ENCODE measurements around the gene ERGIC1.
A peak's percentile ranks its signal among the peaks of the same experiment; 100 is the strongest.
"Not testable (repeated sequence)": the region's sequence is repeated elsewhere in the genome, so short reads cannot be mapped to it uniquely, and the experiment has no call there.

Gene ERGIC1, protein sequence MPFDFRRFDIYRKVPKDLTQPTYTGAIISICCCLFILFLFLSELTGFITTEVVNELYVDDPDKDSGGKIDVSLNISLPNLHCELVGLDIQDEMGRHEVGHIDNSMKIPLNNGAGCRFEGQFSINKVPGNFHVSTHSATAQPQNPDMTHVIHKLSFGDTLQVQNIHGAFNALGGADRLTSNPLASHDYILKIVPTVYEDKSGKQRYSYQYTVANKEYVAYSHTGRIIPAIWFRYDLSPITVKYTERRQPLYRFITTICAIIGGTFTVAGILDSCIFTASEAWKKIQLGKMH

DNA sequence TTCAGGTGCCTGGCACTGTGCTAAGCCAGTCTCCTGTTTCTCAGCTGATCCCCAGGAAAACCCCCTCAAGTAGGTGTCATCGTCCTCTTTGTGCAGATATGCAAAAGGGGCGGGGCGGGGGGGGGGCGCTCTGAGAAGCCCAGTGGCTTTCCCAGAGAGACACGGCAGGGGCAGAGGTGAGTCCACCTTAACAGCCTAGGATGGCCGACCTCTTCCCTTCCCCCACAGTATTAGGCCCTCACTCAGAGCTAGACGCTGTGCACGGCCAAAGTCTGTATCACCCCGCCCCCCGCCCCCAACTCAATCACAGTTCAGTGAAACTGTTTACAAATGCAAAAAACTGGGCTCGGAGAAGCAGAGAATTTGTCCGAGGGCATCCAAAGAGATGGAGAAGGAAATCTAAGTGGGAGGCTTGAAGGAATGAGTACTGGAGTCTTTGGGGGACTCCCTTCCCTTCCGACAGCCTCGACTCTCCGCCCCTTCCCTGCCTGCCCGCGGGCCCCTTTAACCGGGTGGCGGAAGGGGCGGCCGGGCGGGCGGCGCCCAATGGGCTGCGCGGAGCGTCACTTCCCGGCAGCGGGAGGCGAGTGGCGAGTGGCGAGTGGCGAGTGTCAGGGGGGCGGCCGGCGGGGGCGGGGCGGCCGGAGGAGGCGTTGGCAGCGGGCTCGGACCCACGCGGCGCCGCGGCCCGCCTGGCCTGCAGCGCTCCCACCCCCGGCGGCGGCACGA is at the start of gene ERGIC1:
ERGIC1 (plus strand) TSS at position 566 of the 729 bp plus-strand sequence; CDS start at position 729, 163 bp downstream.
- H3K27me3 ChIP-seq = no peaks in the 10 kb centered on the region
- H3K27ac ChIP-seq = peak within 1 kb of the TSS; percentile 93
- peak within 1 kb of the TSS; percentile 99 for H3K4me2 ChIP-seq
- H3K4me1 ChIP-seq = peaks cover 77% of the 10 kb centered on the region
- no peaks in the 10 kb centered on the region for H4K20me1 ChIP-seq
- no peaks in the 10 kb centered on the region for H3K9me3 ChIP-seq
- H3K4me3 ChIP-seq = peak within 1 kb of the TSS; percentile 83
- H3K36me3 ChIP-seq = peaks cover 17% of the 10 kb centered on the region
- H3K9ac ChIP-seq = peak within 1 kb of the TSS; percentile 94
- TF ChIP-seq Cebpa-rat (IDR thresholded peaks at IDR 0.05) = no peak

DNA sequence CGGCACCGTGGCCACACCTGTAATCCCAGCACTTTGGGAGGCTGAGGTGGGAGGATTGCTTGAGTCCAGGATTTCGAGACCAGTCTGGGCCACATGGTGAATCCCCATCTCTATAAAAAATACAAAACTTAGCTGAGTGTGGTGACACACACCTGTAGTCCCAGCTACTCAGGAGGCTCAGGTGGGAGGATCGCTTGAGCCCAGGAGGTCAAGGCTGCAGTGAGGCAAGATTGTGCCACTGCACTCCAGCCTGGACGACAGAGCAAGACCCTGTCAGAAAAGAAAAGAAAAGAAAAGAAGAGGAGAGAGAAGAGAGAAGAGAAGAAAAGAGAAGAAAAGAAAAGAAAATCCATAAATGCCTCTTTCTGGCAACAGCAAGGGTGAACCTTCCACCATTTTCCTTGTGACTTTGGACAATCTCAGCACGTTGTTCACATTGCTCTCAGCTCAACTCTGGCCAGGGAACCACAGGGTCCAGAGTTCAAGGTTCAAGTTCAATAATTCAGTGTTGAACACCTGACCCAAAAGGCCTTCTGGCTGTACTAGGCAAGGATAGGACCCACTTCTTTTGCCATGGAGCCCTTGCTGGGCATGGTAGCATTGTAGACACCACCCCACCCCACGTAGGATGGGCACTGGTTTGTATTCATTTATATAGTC is 48.5 kb upstream of the ERGIC1 start:
- Histone ChIP-seq H3K36me3 (no peaks in the 10 kb centered on the region), H3K4me1 (peaks cover 55% of the 10 kb centered on the region), H3K9ac (no peak overlapping the region), H3K27ac (no peak overlapping the region), H3K4me3 (no peak overlapping the region), H3K27me3 (no peaks in the 10 kb centered on the region), H3K9me3 (no peaks in the 10 kb centered on the region), H3K4me2 (peak overlapping the region; percentile 90), H4K20me1 (no peaks in the 10 kb centered on the region)
- no peak for TF ChIP-seq Cebpa-rat (IDR thresholded peaks at IDR 0.05)

DNA sequence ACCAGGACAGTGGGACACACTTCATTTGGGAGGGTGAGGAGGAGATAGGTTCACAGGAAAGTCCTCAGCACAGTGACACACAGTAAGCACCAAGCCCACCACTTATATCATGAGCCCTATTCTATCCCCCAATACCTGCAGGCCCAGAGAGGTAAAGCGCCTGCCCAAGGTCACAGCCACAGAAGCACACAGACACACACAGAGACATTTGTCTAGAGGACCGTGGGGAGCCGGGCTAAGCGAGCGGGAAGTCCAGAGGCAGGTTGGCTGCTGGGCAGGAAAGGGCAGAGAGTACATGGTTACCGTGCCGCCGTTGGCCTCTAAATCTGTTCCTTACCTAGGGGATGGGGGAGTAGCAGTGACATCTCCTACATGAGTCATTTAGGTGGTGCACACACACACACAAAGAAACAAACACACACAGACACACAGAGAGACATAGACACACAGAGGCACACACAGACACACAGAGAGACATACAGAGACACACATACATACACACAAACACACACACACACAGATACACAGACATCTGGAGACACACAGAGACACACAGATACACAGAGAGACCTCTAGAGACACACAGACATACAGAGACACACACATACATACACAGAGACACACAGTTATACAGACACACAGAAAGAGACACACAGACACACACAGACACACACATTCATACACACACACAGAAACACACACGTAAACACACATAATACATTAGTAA is 47.2 kb upstream of the ERGIC1 start:
- H3K4me1 ChIP-seq = peaks cover 63% of the 10 kb centered on the region
- H3K9me3 ChIP-seq = no peaks in the 10 kb centered on the region
- H3K4me2 ChIP-seq = peak overlapping the region; percentile 90

DNA sequence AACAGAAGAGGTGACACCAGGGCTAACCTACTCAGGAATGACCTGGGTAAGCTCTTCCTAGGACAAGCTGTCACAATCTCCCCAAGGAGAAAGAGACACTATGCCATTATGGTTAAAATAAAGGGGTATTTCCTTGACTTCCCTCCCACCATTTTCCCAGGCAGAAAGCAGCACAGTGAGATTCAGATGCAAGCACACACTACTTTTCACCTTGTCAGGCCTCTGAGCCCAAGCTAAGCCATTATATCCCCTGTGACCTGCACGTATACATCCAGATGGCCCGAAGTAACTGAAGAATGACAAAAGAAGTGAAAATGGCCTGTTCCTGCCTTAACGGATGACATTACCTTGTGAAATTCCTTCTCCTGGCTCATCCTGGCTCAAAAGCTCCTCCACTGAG is 46.5 kb upstream of the ERGIC1 start:
- not testable (repeated sequence) for H3K9me3 ChIP-seq, H3K27me3 ChIP-seq, H4K20me1 ChIP-seq, H3K4me3 ChIP-seq, H3K36me3 ChIP-seq
- Histone ChIP-seq H3K4me2 (peak overlapping the region; percentile 90), H3K27ac (peak overlapping the region; percentile 97), H3K4me1 (peaks cover 69% of the 10 kb centered on the region), H3K9ac (peak overlapping the region; percentile 80)

More for the DNA sequence above, 47.2 kb upstream of the ERGIC1 start:
- H3K36me3 ChIP-seq = no peaks in the 10 kb centered on the region
- H3K9ac ChIP-seq = peak overlapping the region; percentile 80; the same call in 1 of the 2 replicates
- H4K20me1 ChIP-seq = no peaks in the 10 kb centered on the region
- no peak overlapping the region; the same call in 1 of the 2 replicates for H3K4me3 ChIP-seq
- H3K27ac ChIP-seq = peak overlapping the region; percentile 97
- H3K27me3 ChIP-seq = no peaks in the 10 kb centered on the region
- no peak for TF ChIP-seq Cebpa-rat (IDR thresholded peaks at IDR 0.05)

DNA sequence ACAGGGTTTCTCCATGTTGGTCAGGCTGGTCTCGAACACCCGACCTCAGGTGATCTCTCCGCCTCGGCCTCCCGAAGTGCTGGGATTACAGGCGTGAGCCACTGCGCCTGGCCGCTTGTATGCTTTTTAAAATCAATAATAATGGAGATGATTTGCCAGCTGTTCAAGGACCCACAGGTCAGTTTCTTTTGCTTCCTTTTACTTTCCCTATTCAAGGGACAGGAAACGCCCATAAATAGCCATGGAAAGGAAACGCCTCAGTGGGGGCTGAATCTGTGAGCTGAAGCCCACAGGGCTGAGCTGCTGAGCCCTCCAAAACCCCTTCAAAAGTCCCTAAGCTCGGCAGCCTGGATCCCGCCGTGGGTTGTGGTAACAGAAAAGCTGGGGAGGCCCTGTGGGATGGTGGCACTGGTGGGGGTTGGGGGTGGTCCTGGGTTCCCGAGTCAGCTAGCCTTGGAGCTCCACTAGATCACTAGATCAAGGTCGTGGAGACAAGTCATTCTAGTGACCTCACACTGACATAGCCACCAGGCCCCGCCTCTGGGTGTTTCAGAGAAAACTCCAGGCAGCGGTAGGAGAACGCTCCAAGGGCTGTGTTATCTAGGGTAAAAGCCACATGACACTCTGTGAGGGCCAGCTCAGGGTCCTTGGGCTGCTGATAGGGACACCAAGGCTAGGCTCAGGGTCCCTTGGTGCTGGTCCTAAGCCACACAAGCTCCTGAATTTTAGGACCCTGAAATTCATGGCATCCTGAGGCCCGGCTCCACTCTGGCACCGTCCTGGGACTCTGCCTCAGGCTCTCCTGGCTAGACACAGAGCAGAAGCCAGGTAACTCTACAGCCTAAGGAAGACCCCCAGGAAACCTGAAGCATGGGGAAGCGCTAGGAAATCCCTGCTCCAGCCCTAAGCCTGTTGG is 45.0 kb upstream of the ERGIC1 start:
- Histone ChIP-seq H3K4me2 (peak overlapping the region; percentile 90), H3K4me1 (peaks cover 84% of the 10 kb centered on the region), H3K36me3 (no peaks in the 10 kb centered on the region), H3K27me3 (no peaks in the 10 kb centered on the region), H4K20me1 (no peaks in the 10 kb centered on the region), H3K4me3 (peak overlapping the region; percentile 50), H3K27ac (peak overlapping the region; percentile 97), H3K9ac (peak overlapping the region; percentile 80), H3K9me3 (no peaks in the 10 kb centered on the region)
- TF ChIP-seq Cebpa-rat (IDR thresholded peaks at IDR 0.05) = no peak

DNA sequence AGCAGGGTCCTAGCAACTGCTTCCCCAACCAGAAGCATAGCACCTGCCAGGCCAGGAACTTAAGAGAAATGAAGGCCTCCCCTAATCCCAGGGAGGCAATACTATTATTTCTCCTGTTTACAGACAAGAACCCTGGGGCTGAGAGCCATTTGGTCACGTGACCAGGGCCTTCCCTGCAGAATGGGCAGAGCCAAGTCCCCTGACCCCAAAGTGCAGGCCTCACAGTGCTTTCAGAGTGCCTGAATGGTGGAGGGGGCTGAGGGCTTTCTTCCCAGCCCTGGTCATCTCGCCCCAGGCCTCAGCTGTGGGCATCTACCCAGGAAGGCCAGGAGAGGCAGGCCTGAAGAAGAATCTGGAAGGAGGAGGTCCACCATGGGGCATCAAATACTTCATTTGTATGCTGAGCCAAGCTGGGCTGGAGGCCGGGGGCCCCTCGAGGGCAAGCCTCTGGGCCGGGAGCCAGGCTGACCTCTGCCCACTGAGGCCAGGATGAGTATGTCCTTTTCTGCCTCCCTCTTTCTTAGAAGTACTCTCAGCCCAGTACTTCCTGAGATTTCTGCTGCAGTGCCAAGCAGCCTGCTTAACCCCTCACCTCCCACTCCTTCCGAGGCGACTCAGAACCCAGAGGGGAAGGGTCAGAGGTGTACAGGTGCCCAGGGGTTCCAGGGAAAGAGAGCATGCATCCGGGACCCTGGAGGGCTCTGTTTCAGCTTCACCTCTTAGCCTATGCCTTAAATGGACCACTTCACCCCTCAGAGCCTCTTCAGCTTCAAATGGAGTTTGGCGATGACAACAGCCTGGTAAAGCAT is 44.2 kb upstream of the ERGIC1 start:
- peak overlapping the region; percentile 90 for H3K4me2 ChIP-seq
- peak overlapping the region; percentile 97 for H3K27ac ChIP-seq
- no peaks in the 10 kb centered on the region for H3K36me3 ChIP-seq
- no peak for TF ChIP-seq Cebpa-rat (IDR thresholded peaks at IDR 0.05)
- no peaks in the 10 kb centered on the region for H4K20me1 ChIP-seq
- peak overlapping the region; percentile 50 for H3K4me3 ChIP-seq
- H3K27me3 ChIP-seq = no peaks in the 10 kb centered on the region
- peaks cover 93% of the 10 kb centered on the region for H3K4me1 ChIP-seq
- H3K9me3 ChIP-seq = no peaks in the 10 kb centered on the region
- H3K9ac ChIP-seq = peak overlapping the region; percentile 80

DNA sequence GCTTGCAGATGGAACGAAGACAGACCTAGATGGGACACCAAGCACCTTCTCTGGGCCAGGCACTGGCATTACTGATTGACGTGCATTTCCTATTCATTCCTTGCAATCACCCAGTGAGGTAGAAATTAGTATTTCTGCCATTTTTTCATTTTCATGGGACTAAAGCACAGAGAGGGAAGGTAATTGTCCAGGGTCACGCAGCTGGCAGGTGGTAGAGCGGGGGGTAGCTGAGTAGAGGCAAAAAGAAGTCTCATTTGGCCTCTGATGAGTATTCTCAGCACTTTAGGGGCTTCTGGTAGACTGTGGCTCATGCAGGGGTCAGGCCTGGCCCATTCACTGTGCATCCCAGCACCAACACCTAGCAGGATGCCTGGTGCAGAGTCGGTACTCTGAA is 43.6 kb upstream of the ERGIC1 start:
- Histone ChIP-seq H4K20me1 (no peaks in the 10 kb centered on the region), H3K36me3 (no peaks in the 10 kb centered on the region), H3K27me3 (no peaks in the 10 kb centered on the region), H3K9me3 (no peaks in the 10 kb centered on the region), H3K4me1 (peaks cover 99% of the 10 kb centered on the region), H3K4me2 (peak overlapping the region; percentile 90), H3K9ac (peak overlapping the region; percentile 80), H3K27ac (peak overlapping the region; percentile 97), H3K4me3 (no peak overlapping the region; the same call in 1 of the 2 replicates)
- TF ChIP-seq Cebpa-rat (IDR thresholded peaks at IDR 0.05) = no peak

DNA sequence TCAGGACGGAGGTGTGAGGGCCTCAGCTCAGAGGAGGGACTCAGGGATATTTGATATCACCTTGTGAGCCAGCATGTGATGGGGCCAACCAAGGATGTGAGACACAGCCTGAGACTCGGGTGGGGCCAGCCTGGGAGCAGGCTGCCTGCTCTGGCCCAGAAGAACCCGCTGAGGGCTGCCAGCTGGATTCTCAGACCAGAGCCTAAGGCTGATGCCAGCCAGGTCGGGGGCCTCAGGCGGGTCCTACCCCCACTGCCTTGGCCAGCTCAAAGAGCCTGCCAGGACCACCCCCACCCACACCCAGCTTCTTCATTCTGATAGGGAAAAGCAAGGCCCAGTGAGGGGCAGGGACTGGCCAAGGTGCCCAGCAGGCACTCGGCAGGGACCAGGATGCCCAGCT is 42.8 kb upstream of the ERGIC1 start:
- peaks cover 100% of the 10 kb centered on the region for H3K4me1 ChIP-seq
- H3K4me2 ChIP-seq = peak overlapping the region; percentile 90
- H3K9ac ChIP-seq = peak overlapping the region; percentile 80
- peak overlapping the region; percentile 97 for H3K27ac ChIP-seq
- peak overlapping the region; percentile 4; the same call in 1 of the 2 replicates for H3K4me3 ChIP-seq
- H3K36me3 ChIP-seq = no peaks in the 10 kb centered on the region
- H3K9me3 ChIP-seq = no peaks in the 10 kb centered on the region
- no peaks in the 10 kb centered on the region for H3K27me3 ChIP-seq
- TF ChIP-seq Cebpa-rat (IDR thresholded peaks at IDR 0.05) = no peak
- H4K20me1 ChIP-seq = no peaks in the 10 kb centered on the region
